ENCODE measurements around the gene SEMA3E.

- TF ChIP-seq, protein P1, sequence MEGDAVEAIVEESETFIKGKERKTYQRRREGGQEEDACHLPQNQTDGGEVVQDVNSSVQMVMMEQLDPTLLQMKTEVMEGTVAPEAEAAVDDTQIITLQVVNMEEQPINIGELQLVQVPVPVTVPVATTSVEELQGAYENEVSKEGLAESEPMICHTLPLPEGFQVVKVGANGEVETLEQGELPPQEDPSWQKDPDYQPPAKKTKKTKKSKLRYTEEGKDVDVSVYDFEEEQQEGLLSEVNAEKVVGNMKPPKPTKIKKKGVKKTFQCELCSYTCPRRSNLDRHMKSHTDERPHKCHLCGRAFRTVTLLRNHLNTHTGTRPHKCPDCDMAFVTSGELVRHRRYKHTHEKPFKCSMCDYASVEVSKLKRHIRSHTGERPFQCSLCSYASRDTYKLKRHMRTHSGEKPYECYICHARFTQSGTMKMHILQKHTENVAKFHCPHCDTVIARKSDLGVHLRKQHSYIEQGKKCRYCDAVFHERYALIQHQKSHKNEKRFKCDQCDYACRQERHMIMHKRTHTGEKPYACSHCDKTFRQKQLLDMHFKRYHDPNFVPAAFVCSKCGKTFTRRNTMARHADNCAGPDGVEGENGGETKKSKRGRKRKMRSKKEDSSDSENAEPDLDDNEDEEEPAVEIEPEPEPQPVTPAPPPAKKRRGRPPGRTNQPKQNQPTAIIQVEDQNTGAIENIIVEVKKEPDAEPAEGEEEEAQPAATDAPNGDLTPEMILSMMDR (IDR thresholded peaks at IDR 0.05) = no peak
- TF ChIP-seq POLR2AphosphoS5 (IDR thresholded peaks at IDR 0.05) (no peak), POLR2A (IDR thresholded peaks at IDR 0.05) (no peak)
Observed at GRCh38 chr7:83575436-83575835, 73.5 kb downstream of the SEMA3E start.

Measured in suprapubic skin (tissue), 4 donors.